NCI-H1105 (cell line): Measurements from ENCODE around the gene FANCD2OS.
"Not testable (repeated sequence)": the region's sequence is repeated elsewhere in the genome, so short reads cannot be mapped to it uniquely, and the experiment has no call there.

Source experiments
- DNase-seq: peaks from one replicate; lab custom pipeline; 2025; lab: John Stamatoyannopoulos, UW

Gene FANCD2OS, protein sequence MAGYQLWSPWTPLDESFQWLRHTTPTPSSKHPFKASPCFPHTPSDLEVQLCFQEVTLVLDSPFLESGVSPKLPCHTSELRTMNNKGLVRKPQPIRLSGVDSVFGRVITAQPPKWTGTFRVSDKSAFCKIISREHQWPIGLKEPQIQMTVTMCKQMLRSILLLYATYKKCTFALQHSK

DNA sequence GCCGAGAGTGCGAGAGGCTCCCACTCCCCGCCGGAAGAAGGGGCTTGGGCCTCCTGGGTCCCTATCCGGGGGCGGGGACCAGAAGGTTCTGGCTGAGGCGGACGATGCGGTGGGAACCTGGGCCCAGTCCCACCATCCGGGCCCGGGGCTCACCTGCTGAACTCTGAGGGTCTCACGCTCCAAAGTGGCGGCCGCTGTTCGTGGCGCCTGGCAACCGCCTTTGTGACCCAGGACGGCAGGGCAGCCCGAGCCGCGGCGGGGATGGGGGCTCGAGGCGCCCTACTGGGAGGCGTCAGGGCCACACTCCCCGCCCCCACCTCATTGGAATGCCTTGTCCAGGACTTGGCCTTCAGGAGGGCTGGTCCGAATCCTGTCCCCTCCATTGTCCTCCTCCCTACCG, at the start of gene FANCD2OS:
FANCD2OS (minus strand) TSS at position 165 of the 400 bp plus-strand sequence. CDS start 3,481 bp downstream, outside the sequence.
- no peak for DNase-seq

DNA sequence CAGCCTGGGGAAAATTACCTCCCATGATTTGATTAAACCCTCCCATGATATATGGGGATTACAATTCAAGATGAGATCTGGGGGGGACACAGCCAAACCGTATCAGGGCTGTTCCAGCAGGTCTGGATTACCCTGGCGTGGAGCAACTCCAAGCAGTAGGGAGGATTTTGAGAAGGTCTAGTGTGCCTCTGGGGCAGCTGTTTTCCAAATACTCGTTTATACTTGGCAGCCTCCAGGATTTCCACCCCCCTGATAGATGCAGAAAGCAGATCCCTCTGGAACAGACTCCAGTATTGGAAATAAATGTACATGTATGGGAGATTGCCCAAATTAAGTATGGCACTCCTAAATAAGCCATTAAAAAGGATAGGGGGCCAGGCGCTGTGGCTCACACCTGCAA, 49.0 kb upstream of the FANCD2OS start:
- DNase-seq = no peak

DNA sequence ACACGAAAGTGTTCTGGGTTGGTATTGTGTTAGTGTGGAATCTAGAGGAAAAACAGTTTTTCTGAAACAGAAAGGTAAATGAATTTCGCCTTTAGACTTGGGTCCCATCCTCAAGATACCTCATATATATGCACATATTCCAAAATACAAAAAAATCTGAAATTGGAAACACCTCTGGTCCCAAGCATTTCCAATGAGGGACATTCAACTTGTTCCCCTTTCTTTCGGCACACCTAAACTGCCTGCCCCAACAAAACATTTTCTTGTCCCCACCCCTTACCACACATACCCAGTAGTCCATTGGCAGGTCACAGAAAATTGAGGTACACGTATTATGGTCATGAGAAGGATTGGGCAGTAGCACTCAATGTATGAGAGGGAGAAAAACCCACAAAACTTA, 47.6 kb upstream of the FANCD2OS start:
- DNase-seq = no peak

DNA sequence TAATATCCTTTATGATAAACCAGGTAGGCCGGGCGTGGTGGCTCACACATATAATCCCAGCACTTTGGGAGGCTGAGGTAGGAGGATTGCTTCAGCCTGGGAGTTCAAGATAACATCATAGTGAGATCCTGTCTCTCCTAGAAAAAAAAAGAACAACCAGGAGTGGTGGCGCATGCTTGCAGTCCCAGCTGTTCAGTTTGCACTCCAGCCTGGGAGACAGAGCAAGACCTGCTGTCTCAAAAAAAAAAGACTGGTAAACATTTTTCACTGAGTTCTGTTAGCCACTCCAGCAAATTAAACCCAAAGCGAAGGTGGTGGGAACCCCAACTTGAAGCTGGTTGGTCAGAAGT, 47.0 kb upstream of the FANCD2OS start:
- DNase-seq = no peak

DNA sequence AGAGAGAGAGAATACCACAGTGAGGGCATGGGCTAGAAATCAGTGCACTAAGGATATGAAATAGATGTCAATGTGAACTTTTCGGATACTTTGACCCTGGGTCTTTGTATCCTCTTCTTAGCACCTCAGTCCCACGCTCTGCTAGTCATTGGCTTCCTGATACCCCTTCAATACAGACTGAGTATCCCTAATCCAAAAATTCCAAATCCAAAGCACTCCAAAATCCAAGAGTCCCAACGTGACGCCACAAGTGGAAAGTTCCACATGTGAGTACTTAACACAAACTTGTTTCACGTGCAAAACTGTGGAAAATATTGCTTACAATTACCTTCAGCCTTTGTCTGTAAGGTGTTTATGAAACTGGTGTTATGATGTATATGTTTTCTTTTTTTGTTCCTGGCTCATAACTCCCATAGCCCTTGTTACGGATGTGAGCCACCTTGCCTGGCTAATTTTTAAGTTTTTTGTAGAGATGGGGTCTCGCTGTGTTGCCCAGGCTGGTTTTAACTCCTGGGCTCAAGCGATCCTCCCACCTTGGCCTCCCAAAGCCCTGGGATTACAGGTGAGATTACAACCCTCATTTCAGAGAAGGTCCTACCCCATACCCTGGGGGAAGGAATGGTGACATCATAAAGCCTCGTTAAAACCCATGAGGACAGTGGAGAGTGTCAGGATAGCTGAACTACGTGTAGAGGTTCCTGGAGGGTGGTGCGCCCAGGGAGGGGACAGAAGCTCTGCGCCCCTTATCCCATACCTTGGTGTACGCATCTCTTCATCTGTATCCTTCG, 46.5 kb upstream of the FANCD2OS start:
- no peak for DNase-seq

DNA sequence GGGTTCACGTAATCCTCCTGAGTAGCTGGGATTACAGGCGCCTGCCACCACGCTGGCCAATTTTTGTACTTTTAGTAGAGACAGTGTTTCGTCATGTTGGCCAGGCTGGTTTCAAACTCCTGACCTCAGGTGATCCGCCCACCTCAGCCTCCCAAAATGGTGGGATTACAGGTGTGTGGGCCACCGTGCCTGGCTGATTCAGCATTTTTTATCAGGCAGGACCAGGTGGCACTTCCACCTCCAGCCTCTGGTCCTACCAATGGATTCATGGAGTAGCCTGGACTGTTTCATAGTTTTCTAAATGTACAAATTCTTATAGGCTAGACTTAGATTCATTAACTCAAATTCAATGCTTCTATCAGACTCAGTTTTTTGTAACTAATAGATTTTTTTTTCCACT, 42.9 kb upstream of the FANCD2OS start:
- DNase-seq = no peak

DNA sequence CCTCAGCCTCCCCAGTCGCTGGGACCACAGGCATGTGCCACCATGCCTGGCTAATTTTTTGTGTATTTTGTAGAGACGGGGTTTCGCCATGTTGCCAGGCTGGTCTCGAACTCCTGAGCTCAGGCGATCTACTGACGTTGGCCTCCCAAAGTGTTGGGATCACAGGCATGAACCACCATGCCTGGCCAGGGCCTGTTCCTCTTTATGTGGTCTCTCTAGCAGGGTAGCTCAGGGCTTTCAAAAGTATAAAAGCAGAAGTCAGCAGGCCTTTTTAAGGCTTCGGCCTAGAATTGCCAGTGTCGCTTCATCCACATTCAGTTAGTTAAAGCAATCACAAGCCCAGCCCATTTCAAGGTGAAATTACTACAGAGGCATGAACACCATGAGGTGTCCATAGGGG, 41.2 kb upstream of the FANCD2OS start:
- no peak for DNase-seq

DNA sequence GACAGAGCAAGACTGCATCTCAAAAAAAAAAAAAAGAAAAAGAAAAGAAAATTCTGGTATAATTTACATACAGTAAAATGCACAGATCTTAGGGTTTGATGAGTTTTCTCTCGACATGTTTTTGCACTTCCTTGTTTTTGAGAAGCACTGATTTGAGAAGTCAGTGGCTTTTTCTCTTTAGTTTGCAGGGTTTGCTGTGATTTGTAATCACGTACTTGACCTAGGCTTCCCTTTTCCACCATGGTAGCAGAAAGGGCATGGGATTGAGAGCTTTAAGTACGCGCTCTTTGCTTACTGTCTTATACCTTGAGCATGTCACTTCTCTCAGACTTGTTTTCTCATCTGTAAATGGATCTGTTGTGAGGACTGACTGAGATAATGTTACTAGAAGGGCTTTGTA, 37.6 kb upstream of the FANCD2OS start:
- no peak for DNase-seq

DNA sequence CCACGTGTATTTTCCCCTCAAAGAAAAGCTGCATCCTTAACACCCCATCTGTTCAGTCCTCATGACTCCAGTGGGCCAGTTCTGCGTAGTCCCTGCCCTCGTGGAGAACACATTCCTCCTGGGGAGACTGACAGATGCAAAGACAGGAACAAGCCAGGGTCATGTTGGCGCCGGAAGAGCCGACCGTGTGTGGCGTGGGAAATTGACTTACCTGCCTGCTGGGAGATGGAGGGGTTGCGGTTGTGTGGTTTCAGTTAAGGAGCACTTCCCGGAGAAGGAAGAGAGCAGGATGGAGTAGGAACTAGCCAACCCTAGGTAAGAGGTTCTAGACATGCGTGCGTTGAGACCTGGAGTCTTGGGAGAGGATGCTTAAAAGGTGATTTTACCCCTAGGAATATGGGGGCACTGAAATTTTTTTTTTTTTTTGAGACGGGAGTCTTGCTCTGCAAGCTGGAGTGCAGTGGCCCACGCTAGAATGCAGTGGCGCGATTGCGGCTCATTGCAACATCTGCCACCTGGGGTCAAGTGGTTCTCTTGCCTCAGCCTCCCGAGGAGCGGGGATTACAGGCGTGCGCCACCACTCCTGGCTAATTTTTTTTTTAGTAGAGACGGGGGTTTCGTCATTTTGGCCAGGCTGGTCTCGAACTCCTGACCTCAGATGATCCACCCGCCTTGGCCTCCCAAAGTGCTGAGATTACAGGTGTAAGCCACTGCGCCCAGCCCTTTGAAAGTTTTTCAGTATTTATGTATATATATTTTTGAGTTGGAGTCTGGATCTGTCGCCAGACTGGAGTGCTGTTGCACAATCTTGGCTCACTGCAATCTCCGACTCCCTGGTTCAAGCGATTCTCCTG, 34.9 kb upstream of the FANCD2OS start:
- DNase-seq = no peak

DNA sequence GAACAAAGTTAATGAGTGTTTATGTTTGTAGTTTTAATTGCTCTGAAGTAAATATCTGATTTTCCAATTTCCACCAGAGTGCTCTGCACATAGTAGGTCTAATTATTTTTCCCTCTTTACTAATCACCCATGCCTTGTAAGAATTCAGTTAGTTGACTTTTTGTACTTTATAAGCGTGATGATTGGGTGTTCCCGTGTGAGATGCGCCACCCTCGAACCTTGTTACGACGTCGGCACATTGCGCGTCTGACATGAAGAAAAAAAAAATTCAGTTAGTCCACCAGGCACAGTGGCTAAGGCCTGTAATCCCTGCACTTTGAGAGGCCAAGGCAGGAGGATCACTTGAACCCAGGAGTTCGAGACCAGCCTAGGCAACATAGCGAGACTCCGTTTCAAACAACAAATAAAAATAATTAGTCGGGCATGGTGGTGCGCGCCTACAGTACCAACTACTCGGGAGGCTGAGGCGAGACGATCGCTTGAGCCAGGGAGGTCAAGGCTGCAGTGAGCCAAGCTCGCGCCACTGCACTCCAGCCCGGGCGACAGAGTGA, 33.0 kb upstream of the FANCD2OS start:
- DNase-seq = no peak

DNA sequence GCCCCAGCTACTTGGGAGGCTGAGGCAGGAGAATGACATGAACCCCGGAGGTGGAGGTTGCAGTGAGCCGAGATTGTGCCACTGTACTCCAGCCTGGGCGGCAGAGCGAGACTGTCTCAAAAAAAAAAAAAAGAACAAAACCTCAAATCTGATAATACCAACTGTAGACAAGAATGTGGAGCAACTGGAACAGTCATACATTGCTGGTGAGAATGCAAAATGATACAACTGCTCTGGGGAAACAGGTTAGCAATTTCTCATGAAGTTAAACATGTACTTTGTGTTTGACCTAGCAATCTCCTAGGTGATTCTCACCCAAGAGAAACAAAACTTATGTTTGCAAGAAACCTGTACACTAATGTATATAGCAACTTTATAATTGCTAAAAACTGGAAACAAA, 29.1 kb upstream of the FANCD2OS start:
- DNase-seq = no peak

DNA sequence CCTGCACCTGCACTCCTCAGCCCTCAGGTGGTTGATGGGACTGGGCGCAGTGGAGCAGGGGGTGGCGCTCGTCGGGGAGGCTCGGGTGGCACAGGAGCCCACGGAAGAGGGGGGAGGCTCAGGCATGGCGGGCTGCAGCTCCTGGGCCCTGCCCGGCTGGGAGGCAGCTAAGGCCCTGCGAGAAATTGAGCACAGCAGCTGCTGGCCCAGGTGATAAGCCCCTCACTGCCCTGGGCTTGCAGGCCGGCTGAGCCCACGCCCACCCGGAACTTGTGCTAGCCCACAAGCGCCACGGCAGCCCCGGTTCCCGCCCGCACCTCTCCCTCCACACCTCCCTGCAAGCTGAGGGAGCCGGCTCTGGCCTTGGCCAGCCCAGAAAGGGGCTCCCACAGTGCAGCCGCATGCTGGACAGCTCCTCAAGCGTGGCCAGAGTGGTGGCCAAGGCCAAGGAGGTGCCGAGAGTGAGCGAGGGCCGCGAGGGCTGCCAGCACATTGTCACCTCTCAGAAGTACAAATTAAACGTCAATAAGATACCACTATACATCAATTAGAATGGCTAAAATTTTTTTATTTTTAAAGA, 28.5 kb upstream of the FANCD2OS start:
- no peak for DNase-seq

DNA sequence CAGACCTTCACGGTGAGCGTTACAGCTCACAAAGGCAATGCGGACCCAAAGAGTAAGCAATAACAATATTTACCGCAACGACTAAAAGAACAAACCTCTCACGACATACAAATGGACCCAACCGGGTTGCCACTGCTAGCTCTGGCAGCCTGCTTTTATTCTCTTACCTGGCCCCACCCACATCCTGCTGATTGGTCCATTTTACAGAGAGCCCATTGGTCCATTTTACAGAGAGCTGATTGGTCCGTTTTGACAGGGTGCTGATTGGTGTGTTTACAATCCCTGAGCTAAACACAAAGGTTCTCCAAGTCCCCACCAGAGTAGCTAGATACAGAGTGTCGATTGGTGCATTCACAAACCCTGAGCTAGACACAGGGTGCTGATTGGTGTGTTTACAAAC, 27.8 kb upstream of the FANCD2OS start:
- DNase-seq = not testable (repeated sequence)

DNA sequence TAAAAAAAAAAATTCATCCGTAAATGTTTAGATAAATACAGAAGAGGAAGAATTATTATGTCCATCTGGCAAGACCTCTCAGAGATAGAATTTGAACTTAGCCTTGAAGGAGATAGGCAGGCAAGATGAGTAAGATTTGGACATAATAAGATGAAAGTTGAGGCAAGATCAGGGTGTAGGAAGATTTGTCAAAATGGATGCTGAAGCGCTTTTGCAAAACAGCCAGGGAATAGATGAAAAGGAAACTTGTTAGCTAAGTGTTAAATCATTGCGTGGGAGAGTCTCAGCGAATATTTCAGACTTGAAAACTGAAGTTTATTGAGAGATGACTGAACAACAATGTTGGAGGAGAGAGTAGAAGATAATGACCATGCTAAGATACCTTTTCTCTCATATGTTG, 14.7 kb upstream of the FANCD2OS start:
- no peak for DNase-seq

DNA sequence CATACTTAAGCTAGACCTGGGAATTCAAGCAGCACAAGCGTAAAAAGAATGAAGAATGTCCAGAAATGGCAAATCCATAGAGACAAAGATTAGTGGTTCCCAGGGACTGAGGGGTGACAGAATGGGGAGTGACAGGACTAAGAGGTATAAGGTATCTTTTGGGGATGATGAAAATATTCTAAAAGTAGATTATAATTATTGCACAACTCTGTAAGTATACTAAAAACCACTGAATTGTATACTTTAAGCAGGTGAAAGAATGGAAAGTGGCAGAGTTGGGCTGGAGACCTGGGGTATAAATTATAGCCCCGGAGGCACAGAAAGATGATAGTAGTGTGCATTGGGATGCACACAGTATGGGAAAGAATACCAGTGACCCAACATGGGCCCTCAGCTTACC, 13.0 kb upstream of the FANCD2OS start:
- no peak for DNase-seq

DNA sequence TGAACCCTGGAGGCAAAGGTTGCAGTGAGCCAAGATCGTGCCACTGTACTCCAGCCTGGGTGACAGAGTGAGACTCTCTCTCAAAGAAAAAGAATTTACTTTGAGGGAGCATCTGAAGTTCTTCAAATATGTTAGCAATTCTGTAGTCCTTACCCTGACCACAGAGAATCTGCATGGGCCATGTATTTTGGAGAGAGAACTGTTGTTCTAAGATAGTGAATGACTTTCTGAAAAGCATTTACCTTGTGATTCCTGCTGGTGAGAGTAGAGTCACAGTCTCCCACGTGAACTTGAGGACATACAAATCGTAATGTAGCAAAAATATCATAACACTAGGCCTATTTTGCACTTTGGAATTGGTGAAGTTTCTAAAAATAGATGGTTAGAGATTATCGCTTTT, 11.3 kb upstream of the FANCD2OS start:
- no peak for DNase-seq

DNA sequence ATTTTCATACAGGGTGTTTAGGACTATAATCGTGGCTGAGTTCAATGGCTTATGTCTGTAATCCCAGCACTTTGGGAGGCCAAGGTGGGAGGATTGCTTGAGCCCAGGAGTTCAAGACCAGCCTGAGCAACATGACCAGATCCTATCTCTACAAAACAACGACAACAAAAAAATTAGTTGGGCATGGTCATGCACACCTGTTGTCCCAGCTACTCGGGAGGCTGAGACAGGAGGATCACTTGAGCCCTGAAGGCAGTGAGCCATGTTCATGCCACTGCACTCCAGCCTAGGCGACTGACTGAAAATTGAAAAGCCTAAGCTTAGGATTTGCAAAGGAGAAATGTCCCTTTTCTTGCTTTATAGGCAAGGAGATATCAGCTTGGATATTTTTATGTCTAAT, 8.9 kb upstream of the FANCD2OS start:
- DNase-seq = no peak

DNA sequence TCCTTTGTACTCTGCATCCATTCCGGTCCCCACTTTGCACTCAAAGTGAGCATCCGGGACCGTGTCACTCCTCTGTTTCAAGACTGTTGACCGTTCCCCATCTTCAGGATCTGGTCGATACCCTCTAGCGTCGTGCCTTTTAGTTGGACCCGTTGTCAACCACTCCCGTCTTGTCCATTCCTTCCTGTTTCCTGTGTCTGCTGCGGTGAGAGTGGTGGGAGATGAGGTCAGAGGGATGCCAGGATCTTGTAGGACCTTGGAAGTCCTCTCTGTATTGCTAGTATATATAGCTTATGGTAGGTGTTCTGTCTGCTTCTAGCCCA, 8.0 kb upstream of the FANCD2OS start:
- no peak for DNase-seq

DNA sequence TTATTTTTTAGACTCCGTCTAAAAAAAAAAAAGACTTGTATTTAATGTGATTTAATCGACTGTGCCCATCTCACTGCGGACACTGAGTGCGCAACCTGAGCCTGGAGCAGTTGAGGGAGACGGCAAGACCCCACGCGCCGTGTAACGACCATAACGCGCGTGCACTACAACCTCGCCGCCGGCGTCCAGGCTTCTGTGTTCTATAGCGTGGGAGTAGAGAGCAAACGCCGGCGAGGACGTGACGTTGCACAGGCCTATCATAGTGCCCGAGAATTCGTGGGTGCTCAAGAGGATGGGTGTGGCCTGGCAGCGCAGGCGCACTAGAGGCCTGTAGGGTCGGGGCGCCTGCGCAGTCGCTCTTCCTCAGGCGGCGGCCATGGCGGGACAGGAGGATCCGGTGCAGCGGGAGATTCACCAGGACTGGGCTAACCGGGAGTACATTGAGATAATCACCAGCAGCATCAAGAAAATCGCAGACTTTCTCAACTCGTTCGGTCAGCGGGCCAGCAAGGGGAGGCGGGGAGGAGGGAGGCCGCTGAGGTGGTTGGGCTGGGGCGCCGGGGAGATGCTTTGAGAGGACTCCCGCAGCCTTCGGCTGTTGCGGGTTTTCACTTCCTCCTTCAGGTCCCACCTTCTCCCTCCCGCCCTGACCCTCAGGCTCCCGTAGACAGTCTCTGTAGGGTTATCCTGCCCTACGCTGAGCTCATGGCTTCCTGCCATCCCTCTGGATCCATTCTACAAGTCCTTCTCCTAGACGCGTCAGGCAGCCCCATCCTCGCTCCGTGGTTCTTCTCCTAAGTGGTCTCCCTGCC, 7.5 kb upstream of the FANCD2OS start, which contains the start of gene BRK1:
BRK1 (plus strand) TSS at position 350 of the 812 bp plus-strand sequence; CDS start at position 377, 27 bp downstream.
- DNase-seq = peak; percentile 87

DNA sequence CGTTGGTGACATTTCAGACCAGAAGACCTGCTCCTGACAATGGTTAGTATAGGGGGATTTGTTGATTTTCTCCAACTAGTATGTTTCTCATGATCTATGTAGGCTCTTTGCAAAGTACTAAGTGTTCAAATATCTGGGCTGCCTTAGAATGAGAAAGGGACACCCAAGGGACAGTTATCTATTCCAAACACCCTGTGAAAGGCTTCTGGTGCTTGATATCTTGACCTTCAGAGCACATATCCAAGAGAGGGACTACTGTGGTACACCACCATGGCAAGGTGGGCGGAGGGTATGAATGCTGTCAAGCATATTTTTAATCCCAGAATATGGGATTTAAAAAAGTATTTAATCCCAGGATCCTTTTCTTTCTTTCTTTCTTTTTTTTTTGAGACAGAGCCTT, 1.1 kb downstream of the FANCD2OS start:
- DNase-seq = no peak

DNA sequence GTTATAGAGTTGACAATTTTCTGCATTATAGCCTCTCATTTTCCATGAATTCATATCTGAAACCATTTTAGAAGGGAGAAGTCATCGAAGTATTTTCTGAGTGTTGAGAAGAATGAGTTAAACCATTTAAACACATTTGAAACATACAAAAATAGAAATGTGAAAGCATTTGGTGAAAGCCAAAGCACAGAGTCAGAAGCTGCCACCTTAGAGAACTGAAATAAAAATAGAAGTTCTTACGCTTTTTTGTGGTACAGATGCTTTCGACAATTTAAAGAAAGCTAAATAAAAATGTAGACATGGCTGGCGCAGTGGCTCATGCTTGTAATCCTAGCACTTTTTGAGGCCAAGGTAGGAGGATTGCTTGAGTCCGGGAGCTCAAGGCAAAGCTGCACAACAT, 9.0 kb downstream of the FANCD2OS start:
- no peak for DNase-seq

DNA sequence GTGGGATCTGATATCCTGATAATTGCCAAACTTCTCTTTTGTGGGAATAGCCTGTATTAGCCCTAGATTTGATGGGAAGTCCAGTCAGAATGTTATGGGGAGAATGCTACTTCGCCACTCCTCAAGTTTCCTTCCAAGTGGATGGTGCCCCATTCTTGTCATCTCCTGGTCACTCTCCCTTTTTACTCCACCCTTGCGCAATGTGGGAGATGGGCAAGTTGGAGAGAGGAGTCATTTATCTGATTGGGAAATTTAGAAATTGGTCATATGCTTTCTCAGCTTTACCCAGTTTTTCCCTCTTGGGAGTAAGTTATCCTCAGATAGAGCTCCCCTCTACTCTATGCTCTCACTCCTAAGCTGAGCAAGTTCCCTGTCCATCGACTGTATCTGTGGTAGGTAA, 14.4 kb downstream of the FANCD2OS start:
- DNase-seq = no peak
